ENCODE data around the gene TOR1A.

DNA sequence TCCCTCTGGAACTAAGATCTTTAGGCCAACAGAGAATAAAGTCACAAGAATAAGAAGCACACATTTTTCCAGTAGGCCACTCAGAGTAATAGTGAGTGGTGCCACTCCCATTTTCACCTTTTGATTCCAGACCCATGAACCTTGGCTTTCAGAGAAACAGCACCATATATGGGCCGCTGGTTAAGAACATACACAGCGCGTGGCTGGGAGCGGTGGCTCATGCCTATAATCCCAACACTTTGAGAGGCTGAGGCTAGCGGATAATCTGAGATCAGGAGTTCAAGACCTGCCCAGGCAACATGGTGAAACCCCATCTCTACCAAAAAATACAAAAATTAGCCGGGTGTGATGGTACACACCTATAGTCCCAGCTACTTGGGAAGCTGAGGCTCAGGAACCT, 55.5 kb downstream of the TOR1A start:
- TF ChIP-seq, protein P1, sequence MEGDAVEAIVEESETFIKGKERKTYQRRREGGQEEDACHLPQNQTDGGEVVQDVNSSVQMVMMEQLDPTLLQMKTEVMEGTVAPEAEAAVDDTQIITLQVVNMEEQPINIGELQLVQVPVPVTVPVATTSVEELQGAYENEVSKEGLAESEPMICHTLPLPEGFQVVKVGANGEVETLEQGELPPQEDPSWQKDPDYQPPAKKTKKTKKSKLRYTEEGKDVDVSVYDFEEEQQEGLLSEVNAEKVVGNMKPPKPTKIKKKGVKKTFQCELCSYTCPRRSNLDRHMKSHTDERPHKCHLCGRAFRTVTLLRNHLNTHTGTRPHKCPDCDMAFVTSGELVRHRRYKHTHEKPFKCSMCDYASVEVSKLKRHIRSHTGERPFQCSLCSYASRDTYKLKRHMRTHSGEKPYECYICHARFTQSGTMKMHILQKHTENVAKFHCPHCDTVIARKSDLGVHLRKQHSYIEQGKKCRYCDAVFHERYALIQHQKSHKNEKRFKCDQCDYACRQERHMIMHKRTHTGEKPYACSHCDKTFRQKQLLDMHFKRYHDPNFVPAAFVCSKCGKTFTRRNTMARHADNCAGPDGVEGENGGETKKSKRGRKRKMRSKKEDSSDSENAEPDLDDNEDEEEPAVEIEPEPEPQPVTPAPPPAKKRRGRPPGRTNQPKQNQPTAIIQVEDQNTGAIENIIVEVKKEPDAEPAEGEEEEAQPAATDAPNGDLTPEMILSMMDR (IDR thresholded peaks at IDR 0.05) = no peak
- TF ChIP-seq POLR2A (IDR thresholded peaks at IDR 0.05) = no peak

Data from Peyer's patch (tissue), 4 donors.